Activated T-helper 1 cell treated with Interleukin-2 at 50 U/mL for 16 hours (primary cell): ENCODE data around the gene RBFOX1.

Experiments used
- DNase-seq: peaks from one replicate; pipeline ENCODE4 v3.0.0-alpha.2; 2020; ENCODE audit warnings: low read depth

RBFOX1 gene

GRCh38 chr16:7420843-7421242 lies 88.2 kb downstream of the RBFOX1 start:
- no peak for DNase-seq

GRCh38 chr16:7421578-7421977 lies 88.9 kb downstream of the RBFOX1 start:
- DNase-seq: no peak

- DNase-seq: no peak
Observed at GRCh38 chr16:7422036-7422888, 89.6 kb downstream of the RBFOX1 start.

- no peak for DNase-seq
Observed at GRCh38 chr16:7423434-7424044, 90.9 kb downstream of the RBFOX1 start.

GRCh38 chr16:7426161-7426560 lies 93.5 kb downstream of the RBFOX1 start:
- DNase-seq: no peak

- no peak for DNase-seq
Observed at GRCh38 chr16:7431723-7432122, 99.1 kb downstream of the RBFOX1 start.

- no peak for DNase-seq
Observed at GRCh38 chr16:7436306-7436705, 103.7 kb downstream of the RBFOX1 start.

- no peak for DNase-seq
Observed at GRCh38 chr16:7437135-7437804, 104.6 kb downstream of the RBFOX1 start.

GRCh38 chr16:7437843-7438242 lies 105.2 kb downstream of the RBFOX1 start:
- DNase-seq: no peak

GRCh38 chr16:7438601-7439000 lies 106.0 kb downstream of the RBFOX1 start:
- DNase-seq: no peak

GRCh38 chr16:7439518-7439917 lies 106.9 kb downstream of the RBFOX1 start:
- no peak for DNase-seq

GRCh38 chr16:7440886-7441400 lies 108.3 kb downstream of the RBFOX1 start:
- no peak for DNase-seq

- no peak for DNase-seq
Observed at GRCh38 chr16:7442050-7442449, 109.4 kb downstream of the RBFOX1 start.

- no peak for DNase-seq
Observed at GRCh38 chr16:7443142-7443541, 110.5 kb downstream of the RBFOX1 start.

GRCh38 chr16:7443648-7444365 lies 111.2 kb downstream of the RBFOX1 start:
- DNase-seq: no peak

GRCh38 chr16:7449306-7449705 lies 116.7 kb downstream of the RBFOX1 start:
- DNase-seq: no peak

- DNase-seq: no peak
Observed at GRCh38 chr16:7449808-7450207, 117.2 kb downstream of the RBFOX1 start.

- no peak for DNase-seq
Observed at GRCh38 chr16:7450440-7450839, 117.8 kb downstream of the RBFOX1 start.

- DNase-seq: no peak
Observed at GRCh38 chr16:7452090-7452489, 119.4 kb downstream of the RBFOX1 start.

GRCh38 chr16:7456211-7456610 lies 123.6 kb downstream of the RBFOX1 start:
- no peak for DNase-seq

GRCh38 chr16:7458144-7458543 lies 125.5 kb downstream of the RBFOX1 start:
- no peak for DNase-seq

- DNase-seq: no peak
Observed at GRCh38 chr16:7470344-7470743, 137.7 kb downstream of the RBFOX1 start.
